Thyroid gland (tissue), 4 donors: ENCODE measurements around the gene NOP56. TPM values are rescaled to one million over a fixed set of nuclear protein-coding genes. Genes with fewer than 3 reads are reported as not detected.

ENCODE experiments used
- DNase-seq, 2 donors: peaks; one replicate each; pipeline ENCODE4 v3.0.0-alpha.2; 2019
- H3K27ac ChIP-seq, 3 donors: fragments of 200-600 bp; sonication (generic); 1 replicate in 2 of 3; 2 replicates in 1 of 3; pipeline ENCODE4 v1.5.1; 2016 to 2019; ENCODE audit warnings: mild to moderate bottlenecking in 1 of 3, moderate library complexity in 1 of 3
- H3K27me3 ChIP-seq: fragments of 200-600 bp; sonication (generic); one replicate; pipeline ENCODE4 v1.5.1; 2019
- H3K36me3 ChIP-seq, 2 donors: fragments of 200-600 bp; sonication (generic); one replicate each; pipeline ENCODE4 v1.5.1; 2016 to 2019
- H3K4me1 ChIP-seq, 2 donors: fragments of 200-600 bp; sonication (generic); one replicate each; pipeline ENCODE4 v1.5.1; 2017 to 2019
- H3K4me3 ChIP-seq, 3 donors: fragments of 200-600 bp; sonication (generic); replicated peaks in 1 of 3; 1 replicate in 2 of 3; 2 replicates in 1 of 3; pipeline ENCODE4 v1.5.1; 2016; ENCODE audit warnings: mild to moderate bottlenecking in 1 of 3
- H3K9me3 ChIP-seq: fragments of 200-600 bp; sonication (generic); one replicate; pipeline ENCODE4 v1.5.1; 2017
- CTCF ChIP-seq, 6 experiments: fragments of 200-600 bp in 3 of 6; fragments of 450-650 bp in 3 of 6; sonication (generic) in 3 of 6; IDR thresholded peaks; one replicate each; pipeline ENCODE4 v1.5.1; 2016 to 2019; ENCODE audit warnings: antibody characterized with exemption in 6 of 6, mild to moderate bottlenecking in 2 of 6, inconsistent platforms in 1 of 6, moderate library complexity in 1 of 6
- POLR2A ChIP-seq, 2 donors: fragments of 450-650 bp; IDR thresholded peaks; one replicate each; pipeline ENCODE4 v1.6.1; 2017; ENCODE audit warnings: antibody characterized with exemption in 2 of 2, mild to moderate bottlenecking in 2 of 2, moderate library complexity in 1 of 2
- WGBS, 2 donors: methylation state at CpG; one replicate each; pipeline ENCODE4 v1.1.5; 2017; 5-methylcytosine and 5-hydroxymethylcytosine counted together
- intact Hi-C: fragments of 100-400 bp; cut with DNase I; formaldehyde crosslinking; loops from one replicate; pipeline ENCODE4 v1.15.1; 2023
- total RNA-seq, 4 donors: library from RNA; depleted of rRNA; stranded (reverse); fragments of >200 nt; gene quantifications; one replicate each; pipeline ENCODE4 v1.2.3, GENCODE V29; 2016

NOP56 gene
- total RNA-seq, 4 donors from 2014 or later: 46.8 to 85.9 (median 64.1) TPM

- no peak for DNase-seq
- intact Hi-C loops: no loop called here
- Histone ChIP-seq H3K27me3 (no peaks in the 10 kb centered on the region), H3K4me3 (no peak overlapping the region), H3K27ac (no peak overlapping the region), H3K36me3 (peaks cover 67 to 73% of the 10 kb centered on the region in 2 donors), H3K4me1 (peaks cover 9 to 10% of the 10 kb centered on the region in 2 donors), H3K9me3 (no peaks in the 10 kb centered on the region)
- 69 to 80% methylated on average over 5 of the region's 5 CpGs for WGBS, 2 donors
- no peak for TF ChIP-seq CTCF (IDR thresholded peaks at IDR 0.05)
Measured at GRCh38 chr20:2657241-2657640, 4.8 kb downstream of the NOP56 start.

DNA sequence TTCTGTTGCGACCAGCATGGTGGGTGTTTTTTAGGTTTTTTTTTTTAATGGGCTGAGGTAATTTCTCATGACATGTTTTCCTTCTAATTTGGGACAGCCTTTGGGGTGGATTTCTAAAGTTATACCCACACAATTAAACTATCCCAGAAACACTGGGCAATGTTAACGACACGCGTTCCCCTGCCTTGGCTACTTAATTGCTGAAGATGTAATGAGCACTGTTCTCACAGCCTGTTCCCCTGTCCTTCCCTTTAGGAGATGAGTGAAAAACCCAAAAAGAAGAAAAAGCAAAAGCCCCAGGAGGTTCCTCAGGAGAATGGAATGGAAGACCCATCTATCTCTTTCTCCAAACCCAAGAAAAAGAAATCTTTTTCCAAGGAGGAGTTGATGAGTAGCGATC is 5.2 kb downstream of the NOP56 start:
- TF ChIP-seq CTCF (IDR thresholded peaks at IDR 0.05) (no peak), POLR2A (IDR thresholded peaks at IDR 0.05) (no peak)
- Histone ChIP-seq H3K4me3 (no peak overlapping the region), H3K36me3 (peaks cover 67 to 73% of the 10 kb centered on the region in 2 donors), H3K27me3 (no peaks in the 10 kb centered on the region), H3K27ac (no peak overlapping the region), H3K9me3 (no peaks in the 10 kb centered on the region), H3K4me1 (peaks cover 9 to 10% of the 10 kb centered on the region in 2 donors)
- 82 to 87% methylated on average over 5 of the region's 5 CpGs for WGBS, 2 donors
- intact Hi-C loops: no loop called here
- DNase-seq: no peak

DNA sequence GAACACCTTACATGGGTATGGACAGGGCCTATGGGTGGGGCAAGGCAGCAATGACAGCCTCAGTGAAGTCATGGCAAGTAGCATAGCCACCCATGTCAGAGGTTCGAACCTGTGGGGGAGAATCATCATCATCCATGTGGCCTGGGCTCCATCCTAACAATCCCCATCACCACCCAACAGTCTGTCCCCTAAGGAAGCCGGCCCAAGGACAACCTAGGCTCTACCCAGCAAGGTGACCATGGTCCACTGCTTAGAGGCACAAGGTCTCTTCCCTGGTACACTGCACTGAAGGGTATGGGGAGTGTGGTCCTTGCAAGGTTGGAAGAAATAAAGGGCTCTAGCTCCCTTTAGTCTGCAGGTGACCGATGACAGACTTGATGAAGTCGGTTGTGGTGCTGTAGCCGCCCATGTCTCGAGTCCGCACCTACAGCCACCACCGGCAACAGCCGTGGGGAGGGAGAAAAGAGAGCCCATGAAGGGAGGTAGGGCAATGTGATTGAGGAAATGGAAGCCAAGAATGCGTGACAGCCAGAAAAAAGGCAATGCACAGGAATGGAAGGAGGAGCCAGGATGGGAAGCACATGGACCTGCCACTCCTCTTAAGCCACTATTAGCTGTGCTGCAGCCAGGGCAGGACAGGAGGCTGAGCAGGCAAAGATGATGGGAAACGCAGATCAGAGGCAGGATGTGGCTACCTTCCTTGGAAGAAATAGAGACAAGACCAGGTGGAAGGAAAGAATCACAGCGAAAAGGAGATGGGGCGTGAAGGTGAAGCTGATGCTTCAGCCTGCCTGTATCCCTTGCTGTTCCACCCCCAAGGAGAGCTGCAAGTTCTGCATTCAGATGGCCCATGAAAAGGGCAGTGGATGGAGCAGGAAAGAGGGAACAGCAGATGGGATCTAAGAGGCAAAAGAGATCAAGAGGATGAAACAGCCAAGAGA is 6.3 kb downstream of the NOP56 start:
- Histone ChIP-seq H3K4me3 (no peak overlapping the region), H3K9me3 (no peaks in the 10 kb centered on the region), H3K27me3 (no peaks in the 10 kb centered on the region), H3K4me1 (peaks cover 2 to 12% of the 10 kb centered on the region in 2 donors), H3K27ac (no peak overlapping the region), H3K36me3 (peaks cover 67 to 73% of the 10 kb centered on the region in 2 donors)
- TF ChIP-seq POLR2A (IDR thresholded peaks at IDR 0.05) (no peak), CTCF (IDR thresholded peaks at IDR 0.05) (no peak)
- intact Hi-C loops: no loop called here
- DNase-seq: no peak
- WGBS, 2 donors: 86 to 88% methylated on average over 13 of the region's 13 CpGs

DNA sequence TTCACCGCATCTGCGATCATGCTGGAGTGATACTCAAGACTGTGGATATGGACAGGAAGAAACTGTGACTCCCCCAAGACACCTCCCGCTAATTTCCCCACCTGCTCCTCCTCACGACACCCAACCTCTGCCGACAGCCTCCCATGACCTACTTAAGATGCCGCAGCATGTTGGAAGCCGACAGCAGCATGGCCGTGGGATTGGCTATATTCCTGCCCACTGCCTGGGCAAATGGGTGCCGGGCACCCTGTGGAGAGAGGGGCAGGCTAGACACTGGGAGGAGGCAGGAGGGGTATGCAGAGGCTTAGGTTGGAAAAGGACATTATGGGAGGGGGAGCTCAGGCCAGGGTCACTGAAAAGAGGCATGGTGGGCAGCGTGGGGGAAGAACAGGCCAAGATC is 7.1 kb downstream of the NOP56 start:
- H3K27me3 ChIP-seq: no peaks in the 10 kb centered on the region
- TF ChIP-seq POLR2A (IDR thresholded peaks at IDR 0.05): no peak
- TF ChIP-seq CTCF (IDR thresholded peaks at IDR 0.05): no peak
- no peaks in the 10 kb centered on the region for H3K9me3 ChIP-seq
- H3K4me3 ChIP-seq: no peak overlapping the region
- intact Hi-C loops: no loop called here
- H3K36me3 ChIP-seq: peaks cover 65 to 66% of the 10 kb centered on the region in 2 donors
- H3K27ac ChIP-seq: no peak overlapping the region
- WGBS, 2 donors: 93 to 95% methylated on average over 10 of the region's 10 CpGs
- peaks cover 2 to 8% of the 10 kb centered on the region in 2 donors for H3K4me1 ChIP-seq
- no peak for DNase-seq

GRCh38 chr20:2663364-2663886 is 11.0 kb downstream of the NOP56 start:
- peaks cover 4 to 8% of the 10 kb centered on the region in 2 donors for H3K4me1 ChIP-seq
- no peaks in the 10 kb centered on the region for H3K27me3 ChIP-seq
- no peak for TF ChIP-seq POLR2A (IDR thresholded peaks at IDR 0.05)
- no peak for TF ChIP-seq CTCF (IDR thresholded peaks at IDR 0.05)
- intact Hi-C loops: no loop called here
- no peak for DNase-seq
- H3K27ac ChIP-seq: peak overlapping the region in 2 of 3 donors; percentile 63 to 86
- H3K4me3 ChIP-seq: peak overlapping the region; percentile 67 to 92 (median 77)
- no peaks in the 10 kb centered on the region for H3K9me3 ChIP-seq
- 9 to 13% methylated on average over 13 of the region's 13 CpGs for WGBS, 2 donors
- peaks cover 26 to 27% of the 10 kb centered on the region in 2 donors for H3K36me3 ChIP-seq
